K562 (cell line): Measurements from ENCODE around the gene PPWD1. TPM values are rescaled to one million over a fixed set of nuclear protein-coding genes. Genes with fewer than 3 reads are reported as not detected.

Experiments
- ARID1B ChIP-seq: fragments of 450-650 bp; IDR thresholded peaks from 2 replicates; pipeline ENCODE4 v1.6.1; 2016; ENCODE audit warnings: antibody characterized with exemption, mild to moderate bottlenecking, inconsistent platforms
- CBFA2T3 ChIP-seq: fragments of 450-650 bp; IDR thresholded peaks from 2 replicates; pipeline ENCODE4 v1.6.1; 2017
- DNMT1 ChIP-seq: fragments of 450-650 bp; IDR thresholded peaks from 2 replicates; pipeline ENCODE4 v1.6.1; 2016; ENCODE audit warnings: antibody characterized with exemption, mild to moderate bottlenecking
- DPF2 ChIP-seq: fragments of 450-650 bp; IDR thresholded peaks from 2 replicates; pipeline ENCODE4 v1.6.1; 2016
- ELF1 ChIP-seq: fragments of 200-800 bp; sonication (Bioruptor generic); IDR thresholded peaks from 2 replicates; pipeline ENCODE4 v1.6.1; 2016; ENCODE audit warnings: missing genetic modification characterization, missing compliant biosample characterization
- ELF2 ChIP-seq: fragments of 250-450 bp; sonication (Bioruptor Pico); IDR thresholded peaks from 2 replicates; pipeline ENCODE4 v1.5.0; 2021; ENCODE audit warnings: mild to moderate bottlenecking
- ETV1 ChIP-seq: fragments of 450-650 bp; conservative IDR thresholded peaks from 2 replicates; pipeline ENCODE4 v1.6.1; 2016; ENCODE audit warnings: missing genetic modification characterization, control low read depth, low read depth, missing compliant biosample characterization
- FOXA1 ChIP-seq: fragments of 450-650 bp; IDR thresholded peaks from 2 replicates; pipeline ENCODE4 v1.6.1; 2016; ENCODE audit warnings: mild to moderate bottlenecking, borderline replicate concordance
- JUND ChIP-seq, 2 experiments: IDR thresholded peaks; 2 replicates in 1 of 2; 3 replicates in 1 of 2; pipeline ENCODE4 v1.6.1; 2011; ENCODE audit warnings: borderline replicate concordance in 2 of 2, low read depth in 2 of 2, low read length in 2 of 2, improper control_type of control experiment in 1 of 2, missing biosample characterization in 1 of 2, missing genetic modification characterization in 1 of 2, missing genetic modification reagents in 1 of 2
- KDM1A ChIP-seq, 2 experiments: fragments of 450-650 bp; IDR thresholded peaks; 2 replicates each; pipeline ENCODE4 v1.6.1; 2016; ENCODE audit warnings: mild to moderate bottlenecking in 2 of 2
- LEF1 ChIP-seq: fragments of 450-650 bp; IDR thresholded peaks from 2 replicates; pipeline ENCODE4 v1.6.1; 2016; ENCODE audit warnings: mild to moderate bottlenecking
- MCM5 ChIP-seq: fragments of 450-650 bp; IDR thresholded peaks from 2 replicates; pipeline ENCODE4 v1.6.1; 2016; ENCODE audit warnings: low read depth
- MEF2D ChIP-seq: conservative IDR thresholded peaks from 2 replicates; pipeline ENCODE4 v1.6.1; 2016; ENCODE audit warnings: low read depth, missing genetic modification characterization, missing compliant biosample characterization
- SETDB1 ChIP-seq: IDR thresholded peaks from one replicate; pipeline ENCODE4 v1.6.1; 2012; ENCODE audit warnings: low read length, control low read depth, inconsistent platforms
- SLC30A9 ChIP-seq: fragments of 250-450 bp; sonication (Bioruptor Pico); IDR thresholded peaks from 2 replicates; pipeline ENCODE4 v1.8.0; 2022; ENCODE audit warnings: mild to moderate bottlenecking, moderate library complexity
- TAF15 ChIP-seq: fragments of 200-400 bp; formaldehyde crosslinking; IDR thresholded peaks from 2 replicates; pipeline ENCODE4 v1.6.1; 2017; ENCODE audit warnings: mild to moderate bottlenecking, low read depth, low read length, moderate library complexity
- TAF7 ChIP-seq: fragments of 450-650 bp; IDR thresholded peaks from 2 replicates; pipeline ENCODE4 v1.6.1; 2016; ENCODE audit warnings: missing genetic modification characterization, missing compliant biosample characterization
- TBP ChIP-seq: optimal IDR thresholded peaks from 2 replicates; pipeline ENCODE3; 2011; ENCODE audit warnings: low read depth, low read length, improper control_type of control experiment
- ZBTB1 ChIP-seq: sonication (generic); formaldehyde crosslinking; IDR thresholded peaks from 2 replicates; pipeline ENCODE4 v1.8.1; 2023; ENCODE audit warnings: missing genetic modification reagents, low read depth, mild to moderate bottlenecking, borderline replicate concordance
- ZNF232 ChIP-seq: sonication (generic); formaldehyde crosslinking; IDR thresholded peaks from 2 replicates; pipeline ENCODE4 v1.8.0; 2022; ENCODE audit warnings: mild to moderate bottlenecking, missing genetic modification reagents
- ZNF583 ChIP-seq: fragments of 250-450 bp; sonication (Bioruptor Pico); IDR thresholded peaks from 2 replicates; pipeline ENCODE4 v1.4.0; 2020
- ZNF696 ChIP-seq: fragments of 250-450 bp; sonication (Bioruptor Pico); conservative IDR thresholded peaks from 2 replicates; pipeline ENCODE4 v1.4.0; 2020; ENCODE audit warnings: mild to moderate bottlenecking, moderate library complexity
- ZNF785 ChIP-seq: fragments of 250-450 bp; sonication (Bioruptor Pico); IDR thresholded peaks from 2 replicates; pipeline ENCODE4 v1.4.0; 2020; ENCODE audit warnings: mild to moderate bottlenecking
- polyA plus RNA-seq, 8 experiments: library from polyadenylated mRNA; depleted of rRNA in 4 of 8; stranded (reverse) in 5 of 8; unstranded in 3 of 8; fragments of >200 nt; fragmentation: Nextera tagmentation in 2 of 8; fragmentation: Illumina TruSeq in 1 of 8; extraction: Ambion mirVana in 2 of 8; extraction: Trizol in 1 of 8; gene quantifications; 2 replicates each; pipeline versions ENCODE4 v1.2.1 to v1.2.3, GENCODE V29; 2011 to 2014; ENCODE audit warnings: inconsistent platforms in 1 of 8, missing spikeins in 1 of 8
- total RNA-seq, 7 experiments: library from RNA; depleted of rRNA in 6 of 7; stranded (reverse); fragments of >200 nt in 6 of 7; fragmentation: Illumina TruSeq in 2 of 7; extraction: Trizol in 2 of 7; gene quantifications; 2 replicates each; pipeline versions ENCODE4 v1.2.1 to v1.2.3, GENCODE V29; 2011 to 2021; ENCODE audit warnings: low replicate concordance in 1 of 7
- TF ChIP-seq, protein P1 (sequence below): fragments of 250-450 bp; sonication (Bioruptor Pico); IDR thresholded peaks from 2 replicates; pipeline ENCODE4 v1.5.0; 2021
- TF ChIP-seq, protein P2 (sequence below): fragments of 450-650 bp; formaldehyde crosslinking; IDR thresholded peaks from 2 replicates; pipeline ENCODE4 v1.4.0; 2022; ENCODE audit warnings: mild to moderate bottlenecking, moderate library complexity
- TF ChIP-seq, protein P3 (sequence below): fragments of 250-450 bp; sonication (Bioruptor Pico); IDR thresholded peaks from 2 replicates; pipeline ENCODE4 v1.5.0; 2020; ENCODE audit warnings: mild to moderate bottlenecking
- TF ChIP-seq, protein P4 (sequence below): conservative IDR thresholded peaks from 2 replicates; pipeline ENCODE4 v1.6.1; 2011; ENCODE audit warnings: low read depth, mild to moderate bottlenecking, low read length; ENCODE audit not compliant: control insufficient read depth

PPWD1 gene
- total and polyA plus RNA-seq, 9 of the 15 experiments (the other 6 are each of a cell fraction or from before 2014, with no cell fraction given), result 24.1 to 89.2 (median 51.4) TPM

DNA sequence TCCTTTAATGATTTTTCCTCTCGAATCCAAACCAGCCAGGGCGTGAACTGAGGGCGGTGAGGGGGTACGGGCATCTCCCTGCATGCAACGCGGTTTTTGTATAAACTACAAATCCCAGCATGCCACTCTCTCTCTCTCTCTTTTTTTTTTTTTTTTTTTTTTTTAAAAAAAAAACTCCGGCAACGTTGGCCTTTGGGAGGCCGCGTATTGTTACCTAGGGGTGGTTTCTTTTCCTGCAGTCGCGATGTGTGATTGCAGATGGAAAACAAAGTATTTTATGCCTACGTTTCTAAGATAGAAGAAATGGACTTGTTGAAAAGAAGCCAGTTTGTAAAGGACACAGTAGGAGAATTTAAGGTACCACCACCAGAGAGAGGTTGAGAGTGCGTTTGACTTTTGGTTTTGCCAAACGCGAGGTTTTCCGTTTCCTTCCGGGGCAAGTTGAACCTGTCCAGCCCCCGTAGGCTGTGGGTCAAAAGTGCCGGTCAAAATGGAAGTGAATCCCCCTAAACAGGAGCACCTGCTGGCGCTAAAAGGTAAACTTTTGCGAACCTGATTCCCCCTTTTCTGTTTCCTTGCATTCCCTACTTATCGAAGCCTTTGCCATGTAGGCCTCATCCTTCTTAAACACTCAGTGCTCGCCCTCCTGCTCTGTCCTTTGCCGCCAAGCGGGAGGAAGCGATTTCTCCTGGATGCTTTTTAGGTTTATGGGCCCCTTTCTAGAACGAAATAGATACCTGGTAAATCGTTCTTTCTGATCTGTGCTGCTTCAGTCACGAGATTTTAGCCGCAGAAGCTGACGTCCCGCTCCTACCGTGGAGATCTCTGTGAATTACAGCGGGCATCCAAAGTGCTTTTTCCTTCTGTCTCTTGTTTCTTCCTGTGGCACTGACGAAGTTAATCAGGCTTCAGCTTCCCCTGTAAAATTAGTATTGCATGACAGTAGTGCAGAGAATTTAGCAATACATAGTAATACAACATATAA, 61.8 kb downstream of the PPWD1 start, which contains the start of the genes SHLD3 and TRAPPC13 (continued):
- TF ChIP-seq KDM1A (IDR thresholded peaks at IDR 0.05), result no peak
- TF ChIP-seq ETV1 (tag), result peak; percentile 63
- TF ChIP-seq SETDB1, result no peak
- TF ChIP-seq TBP, result peak; percentile 88
- no peak for TF ChIP-seq DNMT1
- no peak for TF ChIP-seq ZNF583 (CRISPR knock-in tag)
- TF ChIP-seq, protein P1, sequence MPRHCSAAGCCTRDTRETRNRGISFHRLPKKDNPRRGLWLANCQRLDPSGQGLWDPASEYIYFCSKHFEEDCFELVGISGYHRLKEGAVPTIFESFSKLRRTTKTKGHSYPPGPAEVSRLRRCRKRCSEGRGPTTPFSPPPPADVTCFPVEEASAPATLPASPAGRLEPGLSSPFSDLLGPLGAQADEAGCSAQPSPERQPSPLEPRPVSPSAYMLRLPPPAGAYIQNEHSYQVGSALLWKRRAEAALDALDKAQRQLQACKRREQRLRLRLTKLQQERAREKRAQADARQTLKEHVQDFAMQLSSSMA (CRISPR knock-in tag), result no peak
- no peak; the same call in none of the 2 replicates for TF ChIP-seq ELF1 (tag)
- TF ChIP-seq, protein P2, sequence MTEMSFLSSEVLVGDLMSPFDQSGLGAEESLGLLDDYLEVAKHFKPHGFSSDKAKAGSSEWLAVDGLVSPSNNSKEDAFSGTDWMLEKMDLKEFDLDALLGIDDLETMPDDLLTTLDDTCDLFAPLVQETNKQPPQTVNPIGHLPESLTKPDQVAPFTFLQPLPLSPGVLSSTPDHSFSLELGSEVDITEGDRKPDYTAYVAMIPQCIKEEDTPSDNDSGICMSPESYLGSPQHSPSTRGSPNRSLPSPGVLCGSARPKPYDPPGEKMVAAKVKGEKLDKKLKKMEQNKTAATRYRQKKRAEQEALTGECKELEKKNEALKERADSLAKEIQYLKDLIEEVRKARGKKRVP (CRISPR knock-in tag), result no peak
- TF ChIP-seq ARID1B, result no peak
- TF ChIP-seq ZBTB1, result no peak
- TF ChIP-seq ZNF232 (CRISPR knock-in tag), result no peak
- no peak for TF ChIP-seq TAF15
- no peak for TF ChIP-seq SLC30A9
- no peak for TF ChIP-seq ZNF696
- no peak for TF ChIP-seq ZNF785 (CRISPR knock-in tag)
- no peak for TF ChIP-seq LEF1
- no peak for TF ChIP-seq CBFA2T3
- TF ChIP-seq, protein P3, sequence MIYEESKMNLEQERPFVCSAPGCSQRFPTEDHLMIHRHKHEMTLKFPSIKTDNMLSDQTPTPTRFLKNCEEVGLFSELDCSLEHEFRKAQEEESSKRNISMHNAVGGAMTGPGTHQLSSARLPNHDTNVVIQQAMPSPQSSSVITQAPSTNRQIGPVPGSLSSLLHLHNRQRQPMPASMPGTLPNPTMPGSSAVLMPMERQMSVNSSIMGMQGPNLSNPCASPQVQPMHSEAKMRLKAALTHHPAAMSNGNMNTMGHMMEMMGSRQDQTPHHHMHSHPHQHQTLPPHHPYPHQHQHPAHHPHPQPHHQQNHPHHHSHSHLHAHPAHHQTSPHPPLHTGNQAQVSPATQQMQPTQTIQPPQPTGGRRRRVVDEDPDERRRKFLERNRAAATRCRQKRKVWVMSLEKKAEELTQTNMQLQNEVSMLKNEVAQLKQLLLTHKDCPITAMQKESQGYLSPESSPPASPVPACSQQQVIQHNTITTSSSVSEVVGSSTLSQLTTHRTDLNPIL (CRISPR knock-in tag), result no peak
- TF ChIP-seq, protein P4, sequence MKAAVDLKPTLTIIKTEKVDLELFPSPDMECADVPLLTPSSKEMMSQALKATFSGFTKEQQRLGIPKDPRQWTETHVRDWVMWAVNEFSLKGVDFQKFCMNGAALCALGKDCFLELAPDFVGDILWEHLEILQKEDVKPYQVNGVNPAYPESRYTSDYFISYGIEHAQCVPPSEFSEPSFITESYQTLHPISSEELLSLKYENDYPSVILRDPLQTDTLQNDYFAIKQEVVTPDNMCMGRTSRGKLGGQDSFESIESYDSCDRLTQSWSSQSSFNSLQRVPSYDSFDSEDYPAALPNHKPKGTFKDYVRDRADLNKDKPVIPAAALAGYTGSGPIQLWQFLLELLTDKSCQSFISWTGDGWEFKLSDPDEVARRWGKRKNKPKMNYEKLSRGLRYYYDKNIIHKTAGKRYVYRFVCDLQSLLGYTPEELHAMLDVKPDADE, result no peak
- TF ChIP-seq FOXA1, result no peak
- 0 out of 2 replicates have a peak, but pooled peaks have one; percentile 3 for TF ChIP-seq JUND (IDR thresholded peaks at IDR 0.05; ENCODE audit: borderline replicate concordance, low read depth, low read length)
- TF ChIP-seq JUND (tag; IDR thresholded peaks at IDR 0.05; ENCODE audit: borderline replicate concordance, low read depth, low read length), result no peak; the same call in 2 of the 3 replicates
- TF ChIP-seq ELF2 (CRISPR knock-in tag), result no peak
- no peak for TF ChIP-seq DPF2
- TF ChIP-seq MCM5, result no peak
- TF ChIP-seq MEF2D (tag), result 0 out of 2 replicates have a peak, but pooled peaks have one; percentile 51
- TF ChIP-seq TAF7 (tag), result peak; percentile 74
